Measurements from ENCODE around the gene SMIM45.

Gene SMIM45

GRCh38 chr22:41929418-41929810, 22.5 kb upstream of the SMIM45 start:
- no peak overlapping the region for H3K27ac Mint-ChIP-seq
- peaks cover 1% of the 10 kb centered on the region for H3K36me3 Mint-ChIP-seq (ENCODE audit: insufficient read depth)
- peaks cover 30% of the 10 kb centered on the region for H3K27me3 Mint-ChIP-seq
- no peak for TF ChIP-seq CTCF (IDR thresholded peaks at IDR 0.05; ENCODE audit: unreplicated experiment)
- H3K4me1 Mint-ChIP-seq (ENCODE audit: low read depth): peaks cover 2% of the 10 kb centered on the region
- DNase-seq (ENCODE audit: low spot score, unreplicated experiment): no peak
- no peak overlapping the region for H3K4me3 Mint-ChIP-seq (ENCODE audit: low read depth)
- no peaks in the 10 kb centered on the region for H3K9me3 Mint-ChIP-seq (ENCODE audit: low read depth)

GRCh38 chr22:41931701-41932269, 20.2 kb upstream of the SMIM45 start:
- no peaks in the 10 kb centered on the region for H3K9me3 Mint-ChIP-seq (ENCODE audit: low read depth)
- H3K27me3 Mint-ChIP-seq: peaks cover 18% of the 10 kb centered on the region
- no peak overlapping the region for H3K4me3 Mint-ChIP-seq (ENCODE audit: low read depth)
- peaks cover 2% of the 10 kb centered on the region for H3K4me1 Mint-ChIP-seq (ENCODE audit: low read depth)
- DNase-seq (ENCODE audit: low spot score, unreplicated experiment): no peak
- no peak for TF ChIP-seq CTCF (IDR thresholded peaks at IDR 0.05; ENCODE audit: unreplicated experiment)
- H3K36me3 Mint-ChIP-seq (ENCODE audit: insufficient read depth): no peaks in the 10 kb centered on the region
- H3K27ac Mint-ChIP-seq: no peak overlapping the region

GRCh38 chr22:41932353-41932752, 19.6 kb upstream of the SMIM45 start:
- H3K4me1 Mint-ChIP-seq (ENCODE audit: low read depth): peaks cover 2% of the 10 kb centered on the region
- H3K27me3 Mint-ChIP-seq: peaks cover 13% of the 10 kb centered on the region
- H3K9me3 Mint-ChIP-seq (ENCODE audit: low read depth): no peaks in the 10 kb centered on the region
- H3K4me3 Mint-ChIP-seq (ENCODE audit: low read depth): no peak overlapping the region
- DNase-seq (ENCODE audit: low spot score, unreplicated experiment): no peak
- no peak for TF ChIP-seq CTCF (IDR thresholded peaks at IDR 0.05; ENCODE audit: unreplicated experiment)
- no peaks in the 10 kb centered on the region for H3K36me3 Mint-ChIP-seq (ENCODE audit: insufficient read depth)
- no peak overlapping the region for H3K27ac Mint-ChIP-seq

- H3K4me1 Mint-ChIP-seq (ENCODE audit: low read depth): no peaks in the 10 kb centered on the region
- DNase-seq (ENCODE audit: low spot score, unreplicated experiment): no peak
- TF ChIP-seq CTCF (IDR thresholded peaks at IDR 0.05; ENCODE audit: unreplicated experiment): no peak
- H3K27me3 Mint-ChIP-seq: peaks cover 3% of the 10 kb centered on the region
- no peak overlapping the region for H3K4me3 Mint-ChIP-seq (ENCODE audit: low read depth)
- H3K9me3 Mint-ChIP-seq (ENCODE audit: low read depth): no peaks in the 10 kb centered on the region
- H3K36me3 Mint-ChIP-seq (ENCODE audit: insufficient read depth): no peaks in the 10 kb centered on the region
- no peak overlapping the region for H3K27ac Mint-ChIP-seq
Observed at GRCh38 chr22:41933411-41934177, 18.4 kb upstream of the SMIM45 start.

- Mint-ChIP-seq H3K27ac (no peak overlapping the region), H3K4me3 (ENCODE audit: low read depth) (no peak overlapping the region)
Observed at GRCh38 chr22:41934284-41935014, 17.5 kb upstream of the SMIM45 start.

More at GRCh38 chr22:41934284-41935014, 17.5 kb upstream of the SMIM45 start:
- no peaks in the 10 kb centered on the region for H3K4me1 Mint-ChIP-seq (ENCODE audit: low read depth)
- no peaks in the 10 kb centered on the region for H3K27me3 Mint-ChIP-seq
- no peaks in the 10 kb centered on the region for H3K9me3 Mint-ChIP-seq (ENCODE audit: low read depth)
- TF ChIP-seq CTCF (IDR thresholded peaks at IDR 0.05; ENCODE audit: unreplicated experiment): no peak
- no peak for DNase-seq (ENCODE audit: low spot score, unreplicated experiment)
- no peaks in the 10 kb centered on the region for H3K36me3 Mint-ChIP-seq (ENCODE audit: insufficient read depth)
